Mesenchymal stem cell (in vitro differentiated cells and primary cell): ENCODE measurements around the gene AOAH.

Experiments used
- DNase-seq: peaks from one replicate; pipeline ENCODE4 v3.0.0-alpha.2; 2013
- H2AFZ ChIP-seq: one replicate; pipeline ENCODE4 v1.6.1; 2013; ENCODE audit warnings: low read depth, mild to moderate bottlenecking, control low read depth, inconsistent platforms, low read length, moderate library complexity
- H2AK5ac ChIP-seq: 2 replicates; pipeline ENCODE4 v1.6.1; 2013; ENCODE audit warnings: low read length, moderate library complexity, mild to moderate bottlenecking, inconsistent platforms; ENCODE audit not compliant: severe bottlenecking
- H2BK120ac ChIP-seq: one replicate; pipeline ENCODE4 v1.6.1; 2013; ENCODE audit warnings: low read depth, mild to moderate bottlenecking, inconsistent platforms, low read length, moderate library complexity
- H2BK12ac ChIP-seq, 2 experiments: one replicate each; pipeline ENCODE4 v1.6.1; 2013; ENCODE audit warnings: inconsistent platforms in 2 of 2, low read length in 2 of 2, mild to moderate bottlenecking in 2 of 2, moderate library complexity in 2 of 2, control low read depth in 1 of 2
- H2BK15ac ChIP-seq: one replicate; pipeline ENCODE4 v1.6.1; 2013; ENCODE audit warnings: mild to moderate bottlenecking, low read depth, inconsistent platforms; ENCODE audit not compliant: poor library complexity, severe bottlenecking
- H2BK5ac ChIP-seq: 2 replicates; pipeline ENCODE4 v1.6.1; 2013; ENCODE audit warnings: low read depth, mild to moderate bottlenecking, low read length, control low read depth, inconsistent platforms; ENCODE audit not compliant: poor library complexity, severe bottlenecking
- H3K14ac ChIP-seq, 2 experiments: one replicate each; pipeline ENCODE4 v1.6.1; 2013; ENCODE audit warnings: inconsistent platforms in 2 of 2, low read length in 2 of 2, control low read depth in 1 of 2, mild to moderate bottlenecking in 1 of 2, moderate library complexity in 1 of 2
- H3K18ac ChIP-seq, 2 experiments: one replicate each; pipeline ENCODE4 v1.6.1; 2013; ENCODE audit warnings: inconsistent platforms in 2 of 2, low read length in 2 of 2, control low read depth in 1 of 2, low read depth in 1 of 2, mild to moderate bottlenecking in 1 of 2
- H3K23ac ChIP-seq, 2 experiments: one replicate each; pipeline ENCODE4 v1.6.1; 2013; ENCODE audit warnings: inconsistent platforms in 2 of 2, low read length in 2 of 2, mild to moderate bottlenecking in 2 of 2, moderate library complexity in 2 of 2, control low read depth in 1 of 2
- H3K27ac ChIP-seq: 2 replicates; pipeline ENCODE4 v1.5.1; 2013; ENCODE audit warnings: mild to moderate bottlenecking, moderate library complexity, low read length, control low read depth, inconsistent platforms; ENCODE audit not compliant: poor library complexity, severe bottlenecking
- H3K27me3 ChIP-seq, 2 experiments: 2 replicates each; pipeline versions ENCODE4 v1.6.1 to v1.7.0; 2013; ENCODE audit warnings: low read length in 2 of 2, mild to moderate bottlenecking in 2 of 2, moderate library complexity in 2 of 2, control low read depth in 1 of 2, inconsistent platforms in 1 of 2; ENCODE audit not compliant: control insufficient read depth in 1 of 2, insufficient read depth in 1 of 2
- H3K36me3 ChIP-seq, 2 experiments: 2 replicates each; pipeline versions ENCODE4 v1.6.1 to v1.7.0; 2013; ENCODE audit warnings: low read length in 2 of 2, control low read depth in 1 of 2, inconsistent platforms in 1 of 2, low read depth in 1 of 2, mild to moderate bottlenecking in 1 of 2; ENCODE audit not compliant: insufficient read depth in 2 of 2, control insufficient read depth in 1 of 2
- H3K4ac ChIP-seq, 2 experiments: one replicate each; pipeline ENCODE4 v1.6.1; 2013; ENCODE audit warnings: inconsistent platforms in 2 of 2, low read length in 2 of 2, mild to moderate bottlenecking in 2 of 2, moderate library complexity in 2 of 2, control low read depth in 1 of 2, low read depth in 1 of 2
- H3K4me1 ChIP-seq: 2 replicates; pipeline ENCODE4 v1.6.1; 2013; ENCODE audit warnings: low read depth, low read length, control low read depth; ENCODE audit not compliant: control insufficient read depth, insufficient read depth
- H3K4me2 ChIP-seq: 2 replicates; pipeline ENCODE4 v1.6.1; 2013; ENCODE audit warnings: low read length, mild to moderate bottlenecking, inconsistent platforms; ENCODE audit not compliant: poor library complexity, severe bottlenecking
- H3K4me3 ChIP-seq, 2 experiments: 2 replicates each; pipeline versions ENCODE4 v1.5.1 to v1.7.0; 2013; ENCODE audit warnings: low read length in 2 of 2, mild to moderate bottlenecking in 2 of 2, control low read depth in 1 of 2, low read depth in 1 of 2; ENCODE audit not compliant: insufficient read depth in 1 of 2
- H3K79me1 ChIP-seq: replicated peaks from 2 replicates; pipeline ENCODE4 v1.6.1; 2013; ENCODE audit warnings: mild to moderate bottlenecking, control low read depth, low read length, inconsistent platforms; ENCODE audit not compliant: poor library complexity, severe bottlenecking
- H3K9ac ChIP-seq: 2 replicates; pipeline ENCODE4 v1.7.0; 2013; ENCODE audit warnings: mild to moderate bottlenecking, low read length, moderate library complexity
- H3K9me3 ChIP-seq: 2 replicates; pipeline ENCODE4 v1.7.0; 2013; ENCODE audit warnings: mild to moderate bottlenecking, low read length; ENCODE audit not compliant: control insufficient read depth
- H4K8ac ChIP-seq: one replicate; pipeline ENCODE4 v1.6.1; 2013; ENCODE audit warnings: inconsistent platforms, mild to moderate bottlenecking, low read length, moderate library complexity
- H4K91ac ChIP-seq: one replicate; pipeline ENCODE4 v1.6.1; 2013; ENCODE audit warnings: mild to moderate bottlenecking, low read length, inconsistent platforms
- WGBS: methylation state at CpG from one replicate; pipeline ENCODE4 v1.1.7; 2013; ENCODE audit warnings: mixed read lengths; 5-methylcytosine and 5-hydroxymethylcytosine counted together

AOAH gene

DNA sequence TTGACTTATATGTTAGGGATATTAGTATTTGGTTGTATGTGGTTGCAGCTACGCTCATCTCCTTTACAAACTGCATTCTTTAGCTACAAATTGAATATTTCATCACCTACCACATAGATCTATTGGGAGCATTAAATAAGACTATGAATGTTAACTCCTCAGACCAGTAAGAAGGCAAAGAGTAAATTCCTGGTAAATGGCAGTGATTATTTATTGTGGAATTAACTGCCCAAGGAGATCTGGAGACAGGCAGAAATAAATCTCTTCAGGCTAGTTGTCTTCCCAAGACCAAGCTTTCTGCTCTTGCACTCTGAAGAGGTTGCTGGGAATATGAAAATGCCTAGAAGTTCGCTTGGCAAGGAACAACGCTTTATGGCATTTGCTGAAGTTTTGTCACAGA, 260.0 kb downstream of the AOAH start:
- Histone ChIP-seq H2BK15ac (no peak overlapping the region), H3K4me1 (no peaks in the 10 kb centered on the region), H3K9ac (no peak overlapping the region), H3K27ac (no peak overlapping the region), H3K9me3 (no peaks in the 10 kb centered on the region), H2BK120ac (no peak overlapping the region), H3K23ac (no peak overlapping the region), H3K36me3 (no peaks in the 10 kb centered on the region), H3K79me1 (no peaks in the 10 kb centered on the region), H3K27me3 (peaks cover 0 to 13% of the 10 kb centered on the region in 2 experiments), H3K4ac (no peak overlapping the region), H3K4me2 (no peak overlapping the region), H3K4me3 (no peak overlapping the region), H3K18ac (no peak overlapping the region), H3K14ac (no peak overlapping the region), H4K8ac (no peak overlapping the region), H2BK5ac (no peak overlapping the region), H4K91ac (no peak overlapping the region), H2BK12ac (no peak overlapping the region), H2AFZ (no peak overlapping the region), H2AK5ac (no peak overlapping the region)
- WGBS: no CpG with 5 or more reads among the region's 3 CpGs
- DNase-seq: no peak
